CD14-positive monocyte (primary cell): Measurements from ENCODE around the gene MAN1C1. TPM values are rescaled to one million over a fixed set of nuclear protein-coding genes. Genes with fewer than 3 reads are reported as not detected.

Experiments used
- DNase-seq, 3 donors: peaks; one replicate each; pipeline ENCODE4 v3.0.0-alpha.2; 2011 to 2022
- H2AFZ ChIP-seq: 2 replicates; pipeline ENCODE4 v1.6.0; 2012; ENCODE audit warnings: mild to moderate bottlenecking, low read depth, low read length, inconsistent platforms; ENCODE audit not compliant: insufficient read depth, poor library complexity, severe bottlenecking
- H3K27ac ChIP-seq, 2 donors: 1 replicate in 1 of 2; 2 replicates in 1 of 2; pipeline ENCODE4 v1.5.1; 2012 to 2013; ENCODE audit warnings: low read length in 2 of 2, control low read depth in 1 of 2, inconsistent platforms in 1 of 2, low read depth in 1 of 2, mild to moderate bottlenecking in 1 of 2
- H3K27me3 ChIP-seq, 2 donors: one replicate each; pipeline versions ENCODE4 v1.6.0 to v1.6.1; 2011 to 2013; ENCODE audit warnings: low read length in 2 of 2; ENCODE audit not compliant: control insufficient read depth in 2 of 2, insufficient read depth in 2 of 2
- H3K36me3 ChIP-seq, 2 donors: replicated peaks in 1 of 2; 1 replicate in 1 of 2; 2 replicates in 1 of 2; pipeline versions ENCODE4 v1.5.1 to v1.6.1; 2012 to 2013; ENCODE audit warnings: low read length in 2 of 2, control low read depth in 1 of 2, inconsistent platforms in 1 of 2, mild to moderate bottlenecking in 1 of 2; ENCODE audit not compliant: insufficient read depth in 2 of 2, control insufficient read depth in 1 of 2
- H3K4me1 ChIP-seq, 2 donors: 1 replicate in 1 of 2; 2 replicates in 1 of 2; pipeline versions ENCODE4 v1.5.1 to v1.6.1; 2012 to 2013; ENCODE audit warnings: low read length in 2 of 2, control low read depth in 1 of 2, inconsistent platforms in 1 of 2, mild to moderate bottlenecking in 1 of 2, moderate library complexity in 1 of 2; ENCODE audit not compliant: insufficient read depth in 2 of 2, control insufficient read depth in 1 of 2
- H3K4me2 ChIP-seq: replicated peaks from 2 replicates; pipeline ENCODE3; 2012; ENCODE audit warnings: low read length, moderate library complexity, mild to moderate bottlenecking; ENCODE audit not compliant: poor library complexity, severe bottlenecking; ENCODE audit errors: extremely low read depth
- H3K4me3 ChIP-seq, 3 experiments: fragments of 200-600 bp in 1 of 3; sonication (generic) in 1 of 3; replicated peaks in 1 of 3; 1 replicate in 2 of 3; 2 replicates in 1 of 3; pipeline ENCODE4 v1.5.1; 2011 to 2013; ENCODE audit warnings: low read length in 3 of 3, mild to moderate bottlenecking in 3 of 3, control low read depth in 2 of 3, low read depth in 2 of 3, inconsistent platforms in 1 of 3, moderate library complexity in 1 of 3
- H3K79me2 ChIP-seq: 2 replicates; pipeline ENCODE4 v1.6.0; 2012; ENCODE audit warnings: mild to moderate bottlenecking, control low read depth, inconsistent platforms, low read length, moderate library complexity; ENCODE audit not compliant: insufficient read depth
- H3K9ac ChIP-seq: 2 replicates; pipeline ENCODE4 v1.6.0; 2017; ENCODE audit warnings: low read length, mild to moderate bottlenecking; ENCODE audit not compliant: insufficient read depth, poor library complexity, severe bottlenecking
- H3K9me3 ChIP-seq, 2 donors: replicated peaks in 1 of 2; 1 replicate in 1 of 2; 2 replicates in 1 of 2; pipeline versions ENCODE4 v1.5.1 to v1.6.1; 2012 to 2013; ENCODE audit warnings: low read length in 2 of 2, control low read depth in 1 of 2; ENCODE audit not compliant: control insufficient read depth in 1 of 2, insufficient read depth in 1 of 2
- H4K20me1 ChIP-seq: 2 replicates; pipeline ENCODE4 v1.6.0; 2012; ENCODE audit warnings: mild to moderate bottlenecking, low read length, control low read depth, moderate library complexity; ENCODE audit not compliant: insufficient read depth
- H3K27ac Mint-ChIP-seq, 7 donors: one replicate each; pipeline ENCODE4 v1.8.0; 2020; ENCODE audit warnings: mild to moderate bottlenecking in 7 of 7, mixed read lengths in 7 of 7, moderate library complexity in 6 of 7, inconsistent platforms in 2 of 7
- H3K27me3 Mint-ChIP-seq, 3 donors: one replicate each; pipeline ENCODE4 v1.8.0; 2021 to 2022; ENCODE audit warnings: low read depth in 3 of 3, mild to moderate bottlenecking in 3 of 3, mixed read lengths in 3 of 3, moderate library complexity in 3 of 3, inconsistent platforms in 1 of 3
- H3K36me3 Mint-ChIP-seq, 2 donors: one replicate each; pipeline ENCODE4 v1.8.0; 2020; ENCODE audit warnings: mixed read lengths in 2 of 2, inconsistent platforms in 1 of 2, mild to moderate bottlenecking in 1 of 2
- H3K4me1 Mint-ChIP-seq: one replicate; pipeline ENCODE4 v1.8.0; 2020; ENCODE audit warnings: mild to moderate bottlenecking, mixed read lengths
- H3K4me3 Mint-ChIP-seq, 2 donors: one replicate each; pipeline ENCODE4 v1.8.0; 2020; ENCODE audit warnings: mild to moderate bottlenecking in 2 of 2, mixed read lengths in 2 of 2, moderate library complexity in 1 of 2
- H3K9me3 Mint-ChIP-seq, 7 donors: one replicate each; pipeline ENCODE4 v1.8.0; 2020 to 2022; ENCODE audit warnings: mixed read lengths in 7 of 7, mild to moderate bottlenecking in 6 of 7, moderate library complexity in 6 of 7, inconsistent platforms in 2 of 7
- CTCF ChIP-seq: fragments of 200-600 bp; IDR thresholded peaks from one replicate; pipeline ENCODE4 v1.8.0; 2022; ENCODE audit warnings: antibody characterized with exemption, mild to moderate bottlenecking
- WGBS: methylation state at CpG from one replicate; pipeline ENCODE4 v1.1.5; 2013; ENCODE audit warnings: missing lambda C conversion rate; ENCODE audit not compliant: insufficient coverage; 5-methylcytosine and 5-hydroxymethylcytosine counted together
- intact Hi-C, 2 donors: fragments of 100-400 bp; cut with micrococcal nuclease; formaldehyde crosslinking; loops; one replicate each; pipeline versions ENCODE4 v1.15.0 to v1.15.1; 2023
- polyA plus RNA-seq, 3 donors: library from polyadenylated mRNA; depleted of rRNA in 1 of 3; unstranded in 2 of 3; stranded (reverse) in 1 of 3; fragments of 300-500 nt in 2 of 3; fragments of >200 nt in 1 of 3; fragmentation: Illumina TruSeq in 2 of 3; gene quantifications; 1 replicate in 2 of 3; 2 replicates in 1 of 3; pipeline ENCODE4 v1.2.3, GENCODE V29; 2012 to 2021

The MAN1C1 gene
- polyA plus RNA-seq, 3 donors: 1.2 to 7.2 (median 1.7) TPM

GRCh38 chr1:25674807-25675084 is 58.2 kb downstream of the MAN1C1 start:
- peaks cover 22% of the 10 kb centered on the region for H4K20me1 ChIP-seq
- Mint-ChIP-seq H3K4me3 (no peak overlapping the region), H3K27me3 (peaks cover 0 to 5% (median 2%) of the 10 kb centered on the region in 3 donors), H3K36me3 (peaks cover 8 to 12% of the 10 kb centered on the region in 2 donors), H3K4me1 (peaks cover 17% of the 10 kb centered on the region), H3K27ac (peak overlapping the region in 1 of 7 donors; percentile 11), H3K9me3 (peaks cover 0 to 6% (median 2%) of the 10 kb centered on the region in 7 donors)
- no peaks in the 10 kb centered on the region for H3K79me2 ChIP-seq
- H3K9me3 ChIP-seq: no peaks in the 10 kb centered on the region
- peaks cover 10 to 12% of the 10 kb centered on the region in 2 donors for H3K4me1 ChIP-seq
- H3K9ac ChIP-seq: no peak overlapping the region
- no peak overlapping the region for H3K27ac ChIP-seq
- no peaks in the 10 kb centered on the region for H3K36me3 ChIP-seq
- intact Hi-C loops: no loop called here
- no peak overlapping the region for H2AFZ ChIP-seq
- no peaks in the 10 kb centered on the region for H3K27me3 ChIP-seq
- WGBS: 86% methylated on average over 1 of the region's 3 CpGs
- H3K4me2 ChIP-seq: no peak overlapping the region
- TF ChIP-seq CTCF: no peak
- no peak overlapping the region for H3K4me3 ChIP-seq
- DNase-seq: no peak

GRCh38 chr1:25675729-25676476 is 59.3 kb downstream of the MAN1C1 start:
- no peak overlapping the region for H3K4me3 ChIP-seq
- no peaks in the 10 kb centered on the region for H3K27me3 ChIP-seq
- TF ChIP-seq CTCF: no peak
- 100% methylated on average over 3 of the region's 11 CpGs for WGBS
- peaks cover 0 to 6% (median 2%) of the 10 kb centered on the region in 7 donors for H3K9me3 Mint-ChIP-seq
- peaks cover 22% of the 10 kb centered on the region for H4K20me1 ChIP-seq
- no peak for DNase-seq
- H3K4me3 Mint-ChIP-seq: no peak overlapping the region
- no peaks in the 10 kb centered on the region for H3K79me2 ChIP-seq
- peaks cover 10% of the 10 kb centered on the region in 2 donors for H3K36me3 Mint-ChIP-seq
- no peak overlapping the region for H2AFZ ChIP-seq
- no peak overlapping the region for H3K27ac ChIP-seq
- no peaks in the 10 kb centered on the region for H3K36me3 ChIP-seq
- H3K27ac Mint-ChIP-seq: no peak overlapping the region
- peaks cover 17% of the 10 kb centered on the region for H3K4me1 Mint-ChIP-seq
- no peaks in the 10 kb centered on the region for H3K9me3 ChIP-seq
- H3K4me2 ChIP-seq: no peak overlapping the region
- intact Hi-C loops: no loop called here
- H3K4me1 ChIP-seq: peaks cover 10 to 12% of the 10 kb centered on the region in 2 donors
- H3K9ac ChIP-seq: no peak overlapping the region
- H3K27me3 Mint-ChIP-seq: peaks cover 0 to 5% (median 2%) of the 10 kb centered on the region in 3 donors
